HepG2 (cell line): Measurements from ENCODE around the gene OSBPL2.
A peak's percentile ranks its signal among the peaks of the same experiment; 100 is the strongest.

Experiments used
- HDAC2 ChIP-seq: sonication (generic); formaldehyde crosslinking; IDR thresholded peaks from 2 replicates; pipeline ENCODE4 v1.4.0; 2020; ENCODE audit warnings: missing genetic modification reagents
- POLR2A ChIP-seq, 2 experiments: IDR thresholded peaks; 2 replicates each; pipeline ENCODE4 v1.6.1; 2011; ENCODE audit warnings: low read depth in 2 of 2, low read length in 2 of 2, mild to moderate bottlenecking in 1 of 2, moderate library complexity in 1 of 2; ENCODE audit not compliant: insufficient read depth in 1 of 2
- SIN3A ChIP-seq: IDR thresholded peaks from 2 replicates; pipeline ENCODE4 v1.6.1; 2011; ENCODE audit warnings: low read depth, mild to moderate bottlenecking, control low read depth, low read length, borderline replicate concordance
- ZEB1 ChIP-seq: IDR thresholded peaks from 2 replicates; pipeline ENCODE4 v1.6.1; 2012; ENCODE audit warnings: mild to moderate bottlenecking, low read depth, inconsistent platforms; ENCODE audit not compliant: insufficient replicate concordance
- ZNF3 ChIP-seq: IDR thresholded peaks from 2 replicates; pipeline ENCODE4 v1.7.0; 2017; ENCODE audit warnings: inconsistent platforms
- ZNF75D ChIP-seq: sonication (generic); formaldehyde crosslinking; IDR thresholded peaks from 2 replicates; pipeline ENCODE4 v1.8.1; 2023; ENCODE audit warnings: missing genetic modification reagents, mild to moderate bottlenecking, borderline replicate concordance
- ZZZ3 ChIP-seq: sonication (generic); formaldehyde crosslinking; IDR thresholded peaks from 2 replicates; pipeline ENCODE4 v1.4.0; 2020; ENCODE audit warnings: missing genetic modification reagents, mild to moderate bottlenecking, borderline replicate concordance
- TF ChIP-seq, protein P1 (sequence below): sonication (generic); formaldehyde crosslinking; IDR thresholded peaks from 2 replicates; pipeline ENCODE4 v1.5.0; 2020; ENCODE audit warnings: mild to moderate bottlenecking, missing genetic modification reagents, moderate library complexity

DNA sequence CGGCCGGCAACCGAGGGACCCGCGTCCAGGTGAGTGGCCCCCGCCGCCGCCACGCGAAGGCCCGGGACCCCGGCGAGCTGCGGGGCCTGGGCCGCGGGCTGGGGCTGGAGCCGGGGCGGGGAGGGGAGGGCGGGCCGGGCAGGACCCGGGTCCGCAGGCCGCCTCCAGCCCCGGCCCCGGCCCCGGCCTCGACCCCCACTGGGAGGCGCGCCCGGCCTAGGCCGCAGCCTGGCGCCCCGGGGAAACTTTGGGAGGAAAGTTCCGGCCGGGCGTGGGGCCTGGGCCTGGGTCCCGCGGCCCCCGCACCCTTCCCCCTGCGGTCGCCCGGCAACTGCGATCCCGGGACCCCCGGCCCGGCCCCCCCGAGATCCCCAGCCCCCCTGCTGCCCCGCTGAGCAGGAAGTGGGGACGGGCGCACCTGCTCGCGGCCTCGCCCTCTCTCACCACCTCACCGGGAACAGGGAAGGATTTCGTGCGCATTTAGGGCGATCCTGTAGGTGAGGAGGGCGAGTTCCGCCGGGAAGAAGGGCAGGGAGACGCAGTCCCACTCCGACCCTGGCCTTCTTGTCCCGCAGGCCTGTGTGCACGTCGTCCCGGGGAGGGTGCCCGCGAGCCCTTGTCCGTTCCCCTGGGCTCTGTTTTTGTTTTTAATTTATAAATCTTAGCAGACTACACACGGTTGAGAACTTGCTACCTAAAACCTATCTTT is 402 bp downstream of the OSBPL2 start:
- TF ChIP-seq ZZZ3 (no peak), POLR2A (IDR thresholded peaks at IDR 0.05; ENCODE audit: insufficient read depth in 1 of 2, low read depth in 2 of 2, low read length in 2 of 2) (peak in 1 of 2 experiments; percentile 26; a peak in 1 of 4 replicates), ZNF75D (no peak), ZNF3 (CRISPR knock-in tag) (no peak), ZEB1 (peak; percentile 0), HDAC2 (CRISPR knock-in tag) (no peak), SIN3A (peak; percentile 72; the same call in 1 of the 2 replicates)
- TF ChIP-seq, protein P1, sequence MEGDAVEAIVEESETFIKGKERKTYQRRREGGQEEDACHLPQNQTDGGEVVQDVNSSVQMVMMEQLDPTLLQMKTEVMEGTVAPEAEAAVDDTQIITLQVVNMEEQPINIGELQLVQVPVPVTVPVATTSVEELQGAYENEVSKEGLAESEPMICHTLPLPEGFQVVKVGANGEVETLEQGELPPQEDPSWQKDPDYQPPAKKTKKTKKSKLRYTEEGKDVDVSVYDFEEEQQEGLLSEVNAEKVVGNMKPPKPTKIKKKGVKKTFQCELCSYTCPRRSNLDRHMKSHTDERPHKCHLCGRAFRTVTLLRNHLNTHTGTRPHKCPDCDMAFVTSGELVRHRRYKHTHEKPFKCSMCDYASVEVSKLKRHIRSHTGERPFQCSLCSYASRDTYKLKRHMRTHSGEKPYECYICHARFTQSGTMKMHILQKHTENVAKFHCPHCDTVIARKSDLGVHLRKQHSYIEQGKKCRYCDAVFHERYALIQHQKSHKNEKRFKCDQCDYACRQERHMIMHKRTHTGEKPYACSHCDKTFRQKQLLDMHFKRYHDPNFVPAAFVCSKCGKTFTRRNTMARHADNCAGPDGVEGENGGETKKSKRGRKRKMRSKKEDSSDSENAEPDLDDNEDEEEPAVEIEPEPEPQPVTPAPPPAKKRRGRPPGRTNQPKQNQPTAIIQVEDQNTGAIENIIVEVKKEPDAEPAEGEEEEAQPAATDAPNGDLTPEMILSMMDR (CRISPR knock-in tag) = no peak
